Retinal pigment epithelial cell (primary cell): ENCODE results near the gene POLE.

Experiments used
- DNase-seq: peaks from one replicate; pipeline ENCODE4 v3.0.0-alpha.2; 2010; ENCODE audit warnings: low read depth
- H3K4me3 ChIP-seq: 2 replicates; pipeline ENCODE4 v1.5.1; 2011; ENCODE audit warnings: mild to moderate bottlenecking, low read length, control low read depth, moderate library complexity
- TF ChIP-seq, protein P1 (sequence below): conservative IDR thresholded peaks from 2 replicates; pipeline ENCODE4 v1.5.1; 2011; ENCODE audit warnings: low read depth, low read length, control low read depth, inconsistent platforms

Gene POLE

DNA sequence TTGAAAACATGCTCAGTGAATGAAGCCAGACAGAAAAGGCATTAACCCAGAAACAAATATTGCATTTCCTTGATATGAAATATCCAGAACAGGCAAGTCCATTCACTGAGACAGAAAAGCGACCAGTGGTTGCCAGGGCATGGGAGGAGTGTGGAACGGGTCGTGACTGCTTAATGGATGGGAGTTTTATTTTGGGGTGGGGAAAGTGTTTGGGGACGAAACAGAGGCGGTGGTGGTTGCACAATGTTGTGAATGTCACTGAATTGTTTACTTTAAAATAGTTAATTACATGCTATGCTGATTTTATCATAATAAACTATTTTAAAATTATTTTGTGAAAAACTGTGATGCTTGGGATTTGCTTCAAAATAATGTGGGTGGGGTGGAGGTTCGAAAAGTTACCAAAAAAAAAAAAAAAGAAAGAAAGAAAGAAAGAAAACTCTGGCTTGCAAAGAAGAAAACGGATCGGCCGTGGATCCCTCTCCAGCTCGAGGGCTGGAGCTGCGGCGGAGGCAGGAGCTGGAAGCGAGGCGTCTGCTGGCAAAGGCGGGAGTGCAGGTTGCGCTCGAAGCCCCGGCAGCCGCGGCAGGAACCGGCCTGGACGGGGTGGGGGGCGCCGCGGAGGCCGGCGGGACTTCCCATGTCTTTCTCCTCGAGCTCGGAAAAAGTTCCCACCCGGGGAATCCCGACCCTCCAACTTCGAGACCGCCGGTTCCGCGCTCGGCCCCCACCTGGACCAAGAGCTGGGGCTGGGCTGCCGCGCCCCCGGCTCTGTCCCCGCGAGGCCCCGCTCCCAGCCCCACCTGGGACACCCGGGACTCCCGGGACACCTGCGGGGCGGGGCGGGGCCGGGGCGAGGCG lies 69.1 kb downstream of the POLE start:
- TF ChIP-seq, protein P1, sequence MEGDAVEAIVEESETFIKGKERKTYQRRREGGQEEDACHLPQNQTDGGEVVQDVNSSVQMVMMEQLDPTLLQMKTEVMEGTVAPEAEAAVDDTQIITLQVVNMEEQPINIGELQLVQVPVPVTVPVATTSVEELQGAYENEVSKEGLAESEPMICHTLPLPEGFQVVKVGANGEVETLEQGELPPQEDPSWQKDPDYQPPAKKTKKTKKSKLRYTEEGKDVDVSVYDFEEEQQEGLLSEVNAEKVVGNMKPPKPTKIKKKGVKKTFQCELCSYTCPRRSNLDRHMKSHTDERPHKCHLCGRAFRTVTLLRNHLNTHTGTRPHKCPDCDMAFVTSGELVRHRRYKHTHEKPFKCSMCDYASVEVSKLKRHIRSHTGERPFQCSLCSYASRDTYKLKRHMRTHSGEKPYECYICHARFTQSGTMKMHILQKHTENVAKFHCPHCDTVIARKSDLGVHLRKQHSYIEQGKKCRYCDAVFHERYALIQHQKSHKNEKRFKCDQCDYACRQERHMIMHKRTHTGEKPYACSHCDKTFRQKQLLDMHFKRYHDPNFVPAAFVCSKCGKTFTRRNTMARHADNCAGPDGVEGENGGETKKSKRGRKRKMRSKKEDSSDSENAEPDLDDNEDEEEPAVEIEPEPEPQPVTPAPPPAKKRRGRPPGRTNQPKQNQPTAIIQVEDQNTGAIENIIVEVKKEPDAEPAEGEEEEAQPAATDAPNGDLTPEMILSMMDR: no peak
- no peak for DNase-seq
- no peak overlapping the region for H3K4me3 ChIP-seq

GRCh38 chr12:132617135-132617701 lies 69.9 kb downstream of the POLE start:
- DNase-seq: no peak
- no peak overlapping the region for H3K4me3 ChIP-seq
- TF ChIP-seq, protein P1: no peak

DNA sequence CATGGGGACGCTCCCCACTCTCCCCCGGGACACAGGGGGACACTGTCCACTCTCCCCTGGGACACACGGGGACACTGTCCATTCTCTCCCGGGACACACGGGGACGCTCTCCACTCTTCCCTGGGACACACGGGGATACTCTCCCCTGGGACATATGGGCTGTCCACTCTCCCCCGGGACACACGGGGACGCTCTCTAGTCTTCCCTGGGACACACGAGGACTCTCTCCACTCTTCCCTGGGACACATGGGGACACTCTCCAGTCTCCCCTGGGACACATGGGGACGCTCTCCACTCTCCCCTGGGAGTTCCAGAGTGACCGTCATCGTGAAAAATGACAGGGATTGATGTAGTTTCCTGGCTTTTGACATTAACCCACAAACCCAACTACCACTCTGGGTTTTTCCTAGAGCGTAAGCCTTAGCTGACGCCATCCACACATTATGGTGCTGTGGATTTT lies 71.5 kb downstream of the POLE start:
- DNase-seq: no peak
- no peak overlapping the region for H3K4me3 ChIP-seq
- TF ChIP-seq, protein P1: no peak

GRCh38 chr12:132614861-132615578 lies 72.1 kb downstream of the POLE start:
- peak; percentile 24 for DNase-seq
- TF ChIP-seq, protein P1: peak; percentile 92
- H3K4me3 ChIP-seq: no peak overlapping the region

DNA sequence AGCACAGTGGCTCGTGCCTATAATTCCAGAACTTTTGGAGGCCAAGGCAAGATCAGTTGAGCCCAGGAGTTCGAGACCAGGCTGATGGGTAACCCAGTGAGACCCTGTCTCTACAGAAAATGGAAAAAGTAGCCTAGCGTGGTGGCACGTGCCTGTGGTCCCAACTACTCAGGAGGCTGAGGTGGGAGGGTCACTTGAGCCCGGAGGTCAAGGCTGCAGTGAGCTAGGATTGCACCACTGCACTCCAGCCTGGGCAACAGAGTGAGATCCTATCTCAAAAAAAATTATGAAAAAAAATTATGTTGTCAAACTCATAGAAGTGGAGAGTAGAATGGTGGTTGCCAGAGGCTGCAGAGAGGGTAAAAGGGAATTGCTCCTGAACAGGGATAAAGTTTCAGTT lies 73.1 kb downstream of the POLE start:
- TF ChIP-seq, protein P1: no peak
- DNase-seq: no peak

DNA sequence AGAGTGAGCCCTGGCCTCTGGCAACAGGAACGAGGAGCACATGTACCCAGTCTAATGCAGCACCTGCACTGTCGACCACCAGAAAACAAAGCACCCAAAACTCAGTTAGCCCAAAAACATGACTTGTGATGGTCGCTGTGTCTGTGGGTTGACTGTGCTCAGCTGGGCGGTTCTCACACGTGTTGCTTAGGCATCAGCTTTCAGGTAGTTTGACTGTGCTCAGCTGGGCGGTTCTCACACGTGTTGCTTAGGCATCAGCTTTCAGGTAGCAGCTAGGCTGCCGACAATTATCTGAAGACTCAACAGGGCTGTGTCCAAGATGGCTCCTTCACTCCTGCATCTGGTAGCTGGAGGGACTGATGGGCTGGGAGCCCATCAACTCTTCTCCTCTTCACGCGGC lies 75.5 kb downstream of the POLE start:
- H3K4me3 ChIP-seq: no peak overlapping the region
- TF ChIP-seq, protein P1: no peak
- no peak for DNase-seq

More for the DNA sequence above, 73.1 kb downstream of the POLE start:
- H3K4me3 ChIP-seq: no peak overlapping the region
